Keratinocyte (primary cell): ENCODE measurements around the gene SHISA2. TPM values are rescaled to one million over a fixed set of nuclear protein-coding genes. Genes with fewer than 3 reads are reported as not detected.

Experiments
- DNase-seq: peaks from one replicate; pipeline ENCODE4 v3.0.0-alpha.2; 2011; ENCODE audit warnings: low read depth, missing footprints, low spot score
- FAIRE-seq: peaks from 2 replicates; lab custom pipeline; 2011; peaks lifted over from hg19 to GRCh38; lab: Jason Lieb, UNC
- H2AFZ ChIP-seq: 2 replicates; pipeline ENCODE4 v1.6.0; 2012; ENCODE audit warnings: low read length, control low read depth, inconsistent platforms; ENCODE audit not compliant: control insufficient read depth
- H3K27ac ChIP-seq: 2 replicates; pipeline ENCODE4 v1.5.1; 2011; ENCODE audit warnings: low read length; ENCODE audit not compliant: control insufficient read depth, insufficient read depth
- H3K27me3 ChIP-seq: 3 replicates; pipeline ENCODE4 v1.6.0; 2011; ENCODE audit warnings: low read length; ENCODE audit not compliant: control insufficient read depth, insufficient read depth; ENCODE audit errors: extremely low read depth
- H3K36me3 ChIP-seq, 2 experiments: 2 replicates in 1 of 2; 3 replicates in 1 of 2; pipeline ENCODE4 v1.5.1; 2011; ENCODE audit warnings: low read length in 2 of 2, mild to moderate bottlenecking in 1 of 2; ENCODE audit not compliant: control insufficient read depth in 2 of 2, insufficient read depth in 2 of 2; ENCODE audit errors: extremely low read depth in 1 of 2
- H3K4me1 ChIP-seq: 3 replicates; pipeline ENCODE4 v1.5.1; 2011; ENCODE audit warnings: low read length; ENCODE audit not compliant: control insufficient read depth, insufficient read depth; ENCODE audit errors: extremely low read depth
- H3K4me2 ChIP-seq: 3 replicates; pipeline ENCODE4 v1.6.0; 2011; ENCODE audit warnings: low read depth, low read length; ENCODE audit not compliant: control insufficient read depth, insufficient read depth; ENCODE audit errors: extremely low read depth
- H3K4me3 ChIP-seq, 3 experiments: fragments of 200-600 bp in 1 of 3; sonication (generic) in 1 of 3; 2 replicates in 2 of 3; 3 replicates in 1 of 3; pipeline ENCODE4 v1.5.1; 2011 to 2016; ENCODE audit warnings: low read length in 3 of 3, mild to moderate bottlenecking in 3 of 3, control low read depth in 2 of 3, inconsistent platforms in 1 of 3, low read depth in 1 of 3, mixed read lengths in 1 of 3, mixed run types in 1 of 3, moderate library complexity in 1 of 3; ENCODE audit not compliant: control insufficient read depth in 2 of 3, insufficient read depth in 2 of 3; ENCODE audit errors: extremely low read depth in 1 of 3
- H3K79me2 ChIP-seq: 2 replicates; pipeline ENCODE4 v1.6.0; 2012; ENCODE audit warnings: low read length; ENCODE audit not compliant: control insufficient read depth, insufficient read depth
- H3K9ac ChIP-seq: 3 replicates; pipeline ENCODE4 v1.6.0; 2011; ENCODE audit warnings: low read length; ENCODE audit not compliant: control insufficient read depth, insufficient read depth; ENCODE audit errors: extremely low read depth
- H3K9me1 ChIP-seq: 3 replicates; pipeline ENCODE4 v1.6.0; 2011; ENCODE audit warnings: low read length; ENCODE audit not compliant: control insufficient read depth, insufficient read depth; ENCODE audit errors: extremely low read depth
- H3K9me3 ChIP-seq: 2 replicates; pipeline ENCODE4 v1.5.1; 2012; ENCODE audit warnings: low read depth, low read length; ENCODE audit not compliant: control insufficient read depth
- H4K20me1 ChIP-seq: 3 replicates; pipeline ENCODE4 v1.6.0; 2011; ENCODE audit warnings: low read length; ENCODE audit not compliant: control insufficient read depth, insufficient read depth; ENCODE audit errors: extremely low read depth
- CTCF ChIP-seq, 3 experiments: IDR thresholded peaks in 1 of 3; conservative IDR thresholded peaks in 1 of 3; optimal IDR thresholded peaks in 1 of 3; 2 replicates in 2 of 3; 3 replicates in 1 of 3; pipeline versions ENCODE3 to v1.5.1; 2011; ENCODE audit warnings: low read length in 3 of 3, mild to moderate bottlenecking in 3 of 3, moderate library complexity in 2 of 3, control low read depth in 1 of 3, inconsistent platforms in 1 of 3; ENCODE audit not compliant: insufficient read depth in 2 of 3; ENCODE audit errors: extremely low read depth in 1 of 3
- EZH2 ChIP-seq: IDR thresholded peaks from one replicate; pipeline ENCODE4 v1.6.1; 2012; ENCODE audit warnings: inconsistent platforms, mild to moderate bottlenecking, low read length, moderate library complexity
- dilution Hi-C: fragments of 300-500 bp; cut with MboI; formaldehyde crosslinking; loops from one replicate; pipeline ENCODE4 v1.7.0; 2020; ENCODE audit warnings: low sequenced_read_pairs; ENCODE audit not compliant: extremely low pct_ligation_motif_present
- polyA plus RNA-seq, 5 experiments: library from polyadenylated mRNA; depleted of rRNA in 3 of 5; stranded (reverse) in 3 of 5; stranded (forward) in 1 of 5; unstranded in 1 of 5; fragments of >200 nt; gene quantifications; 1 replicate in 1 of 5; 2 replicates in 3 of 5; 3 replicates in 1 of 5; pipeline versions ENCODE4 v1.2.1 to v1.2.3, GENCODE V29; 2011 to 2012; ENCODE audit warnings: missing spikeins in 2 of 5, low read depth in 1 of 5, low replicate concordance in 1 of 5

The SHISA2 gene
- polyA plus RNA-seq, 1 donor (not counting 4 experiments of a cell fraction or from before 2014, with no cell fraction given): 0.18 TPM

- Histone ChIP-seq H3K4me1 (no peaks in the 10 kb centered on the region), H4K20me1 (no peaks in the 10 kb centered on the region), H3K9me1 (no peaks in the 10 kb centered on the region), H3K27ac (no peak overlapping the region), H3K4me3 (no peak overlapping the region), H2AFZ (no peak overlapping the region), H3K9me3 (no peaks in the 10 kb centered on the region), H3K79me2 (no peaks in the 10 kb centered on the region), H3K27me3 (no peaks in the 10 kb centered on the region), H3K36me3 (no peaks in the 10 kb centered on the region), H3K4me2 (no peak overlapping the region), H3K9ac (no peak overlapping the region)
- dilution Hi-C loops: no loop called here
- DNase-seq (no peak), FAIRE-seq (no peak)
- TF ChIP-seq EZH2: no peak
- TF ChIP-seq CTCF (optimal IDR thresholded peaks at IDR 0.05 in 1 of 3, IDR thresholded peaks at IDR 0.05 in 1 of 3, conservative IDR thresholded peaks at IDR 0.05 in 1 of 3; ENCODE audit: extremely low read depth in 1 of 3, insufficient read depth in 2 of 3, low read length in 3 of 3): no peak
These were observed 9.4 kb upstream of the SHISA2 start for GRCh38 chr13:26061256-26061655.

- DNase-seq (no peak), FAIRE-seq (no peak)
- Histone ChIP-seq H3K4me1 (no peaks in the 10 kb centered on the region), H3K9ac (no peak overlapping the region), H4K20me1 (no peaks in the 10 kb centered on the region), H3K4me2 (no peak overlapping the region), H3K9me1 (no peaks in the 10 kb centered on the region), H3K9me3 (no peaks in the 10 kb centered on the region), H3K4me3 (no peak overlapping the region), H3K27ac (no peak overlapping the region), H3K36me3 (no peaks in the 10 kb centered on the region), H3K79me2 (no peaks in the 10 kb centered on the region), H3K27me3 (no peaks in the 10 kb centered on the region), H2AFZ (no peak overlapping the region)
- no peak for TF ChIP-seq EZH2
- no peak for TF ChIP-seq CTCF (optimal IDR thresholded peaks at IDR 0.05 in 1 of 3, IDR thresholded peaks at IDR 0.05 in 1 of 3, conservative IDR thresholded peaks at IDR 0.05 in 1 of 3; ENCODE audit: extremely low read depth in 1 of 3, insufficient read depth in 2 of 3, low read length in 3 of 3)
- dilution Hi-C loops: no loop called here
These were observed 8.5 kb upstream of the SHISA2 start for GRCh38 chr13:26060357-26060756.
